ENCODE measurements around the gene ATXN2L.
A peak's percentile ranks its signal among the peaks of the same experiment; 100 is the strongest.

ATXN2L gene

DNA sequence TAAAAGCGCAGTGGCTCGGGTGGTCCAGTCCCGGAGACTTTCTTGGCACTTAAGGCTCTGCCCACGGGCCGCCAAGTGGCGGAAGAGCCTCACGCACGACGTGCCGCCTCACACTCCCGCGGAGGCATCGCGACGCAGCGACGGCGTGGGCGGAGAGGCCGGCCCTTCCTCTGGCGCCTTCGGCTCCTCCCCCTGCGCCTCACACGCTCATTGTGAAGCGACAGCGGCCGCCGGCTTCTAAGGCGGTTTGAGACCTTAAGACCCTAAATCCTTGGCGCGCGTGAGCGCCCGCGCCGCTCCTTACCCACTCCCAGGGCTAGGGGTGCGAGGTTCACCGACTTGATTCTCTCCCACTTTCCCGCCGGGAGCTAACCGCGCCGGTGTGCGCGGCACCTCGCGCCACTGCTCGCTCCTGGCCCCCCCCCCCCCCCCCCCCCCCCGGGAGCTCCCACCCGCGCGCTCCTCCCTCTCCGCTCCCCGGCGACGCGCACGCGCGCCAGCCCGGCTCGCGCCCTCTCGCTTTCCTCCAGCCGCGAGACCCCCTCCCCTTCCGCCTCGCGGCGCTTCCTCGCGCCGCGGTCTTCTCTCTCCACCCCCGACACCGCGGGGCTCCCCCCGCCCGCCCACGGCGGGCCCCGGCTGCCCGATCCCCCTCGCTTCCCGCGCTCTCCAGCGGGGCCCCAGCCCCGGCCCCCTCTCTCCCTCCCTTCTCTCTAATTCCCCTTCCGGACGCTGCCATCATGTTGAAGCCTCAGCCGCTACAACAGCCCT is at the start of gene ATXN2L:
ATXN2L (plus strand) TSS at position 480 of the 771 bp plus-strand sequence; CDS start at position 741, 261 bp downstream.
- TF ChIP-seq GATA2 (IDR thresholded peaks at IDR 0.05; ENCODE audit: low read depth, low read length) (peak; percentile 41; the same call in 1 of the 2 replicates), GATA3 (IDR thresholded peaks at IDR 0.05; ENCODE audit: low read depth, low read length) (no peak)

- no peak for TF ChIP-seq GATA3 (IDR thresholded peaks at IDR 0.05; ENCODE audit: low read depth, low read length)
- no peak for TF ChIP-seq GATA2 (IDR thresholded peaks at IDR 0.05; ENCODE audit: low read depth, low read length)
These were observed 2.8 kb upstream of the ATXN2L start for GRCh38 chr16:28820016-28820415.

- TF ChIP-seq GATA3 (IDR thresholded peaks at IDR 0.05; ENCODE audit: low read depth, low read length) (no peak), GATA2 (IDR thresholded peaks at IDR 0.05; ENCODE audit: low read depth, low read length) (no peak; the same call in 1 of the 2 replicates)
These were observed 802 bp upstream of the ATXN2L start for GRCh38 chr16:28821874-28822519.

DNA sequence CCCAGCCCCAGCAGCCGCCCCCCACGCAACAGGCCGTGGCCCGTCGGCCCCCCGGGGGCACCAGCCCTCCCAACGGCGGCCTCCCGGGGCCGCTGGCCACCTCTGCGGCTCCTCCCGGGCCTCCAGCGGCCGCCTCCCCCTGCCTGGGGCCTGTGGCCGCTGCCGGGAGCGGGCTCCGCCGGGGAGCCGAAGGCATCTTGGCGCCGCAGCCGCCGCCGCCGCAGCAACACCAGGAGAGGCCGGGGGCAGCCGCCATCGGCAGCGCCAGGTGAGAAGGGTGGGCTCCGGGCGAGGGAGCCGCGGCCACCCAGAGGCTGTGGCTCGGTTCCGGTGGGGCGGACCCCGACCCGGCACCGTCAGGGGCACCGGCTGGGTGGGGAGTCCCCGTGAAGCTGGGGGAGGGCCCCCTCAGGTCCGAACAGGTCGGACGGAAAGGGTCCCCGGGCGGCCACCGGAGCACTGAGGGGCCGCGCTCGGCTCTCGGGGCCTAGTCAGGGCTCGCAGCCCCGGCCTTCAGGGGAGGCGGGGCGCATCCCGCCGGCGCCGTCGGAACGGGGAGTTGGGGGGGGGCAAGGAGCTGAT is 583 bp downstream of the ATXN2L start:
- TF ChIP-seq GATA2 (IDR thresholded peaks at IDR 0.05; ENCODE audit: low read depth, low read length) (no peak), GATA3 (IDR thresholded peaks at IDR 0.05; ENCODE audit: low read depth, low read length) (no peak)

DNA sequence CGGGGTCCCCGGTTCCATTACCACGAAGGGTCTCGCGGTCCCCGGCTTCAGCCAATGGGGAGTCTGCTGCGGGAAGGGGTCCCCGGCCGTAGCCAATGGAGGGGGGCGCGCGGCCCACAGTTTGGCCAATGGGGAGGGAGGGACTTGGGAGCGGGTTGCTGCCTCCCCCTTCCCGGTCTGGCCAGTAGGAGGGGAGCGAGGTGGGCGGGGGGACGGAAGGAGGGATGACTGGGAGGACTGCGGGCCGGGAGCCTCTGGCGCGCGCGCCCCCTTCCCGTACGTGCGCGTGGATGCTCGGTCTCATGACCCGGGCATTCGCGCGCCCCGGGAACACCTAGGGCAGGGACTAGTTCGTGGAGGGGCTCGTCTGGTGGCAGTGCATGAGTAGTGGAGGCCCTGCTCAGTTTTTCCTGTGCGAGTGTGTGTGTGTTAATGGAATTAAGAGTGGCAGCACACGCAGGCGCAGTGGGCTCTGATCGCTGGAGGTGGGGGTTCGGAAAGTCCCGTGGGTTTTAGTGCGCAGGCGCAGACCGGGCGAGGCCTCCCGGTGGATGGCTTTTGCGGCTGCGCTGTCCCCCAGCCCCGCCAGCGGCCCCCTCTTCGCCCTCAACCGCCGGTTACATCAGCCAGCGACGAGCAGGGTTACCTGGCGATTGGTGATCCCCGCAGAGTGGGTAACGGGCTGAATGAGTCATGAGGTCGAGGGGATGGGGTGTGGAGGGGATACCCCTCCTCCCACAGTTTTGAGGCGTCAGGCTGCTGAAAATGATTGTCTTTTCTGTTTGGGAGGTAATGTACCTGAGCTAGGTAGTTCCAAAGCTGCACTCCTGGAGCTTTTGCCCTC is 1.3 kb downstream of the ATXN2L start:
- no peak for TF ChIP-seq GATA2 (IDR thresholded peaks at IDR 0.05; ENCODE audit: low read depth, low read length)
- no peak for TF ChIP-seq GATA3 (IDR thresholded peaks at IDR 0.05; ENCODE audit: low read depth, low read length)

- TF ChIP-seq GATA3 (IDR thresholded peaks at IDR 0.05; ENCODE audit: low read depth, low read length), result no peak
- no peak for TF ChIP-seq GATA2 (IDR thresholded peaks at IDR 0.05; ENCODE audit: low read depth, low read length)
These were observed 1.8 kb downstream of the ATXN2L start for GRCh38 chr16:28824717-28824973.

DNA sequence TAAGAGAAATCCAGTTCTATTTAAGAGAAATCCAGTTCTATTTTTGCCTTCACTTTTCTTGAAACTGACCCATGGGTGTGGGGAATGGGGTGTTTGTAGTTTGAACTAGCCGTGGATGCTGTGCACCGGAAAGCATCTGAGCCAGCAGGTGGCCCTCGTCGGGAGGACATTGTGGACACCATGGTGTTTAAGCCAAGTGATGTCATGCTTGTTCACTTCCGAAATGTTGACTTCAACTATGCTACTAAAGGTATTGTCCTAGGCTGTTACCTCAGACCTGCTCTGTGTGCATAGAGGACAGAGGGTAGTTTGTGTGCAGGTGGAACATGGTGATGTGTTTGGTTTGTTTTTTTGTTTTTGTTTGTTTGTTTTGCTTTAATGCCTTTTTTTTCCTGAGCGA is 3.3 kb downstream of the ATXN2L start:
- TF ChIP-seq GATA2 (IDR thresholded peaks at IDR 0.05; ENCODE audit: low read depth, low read length), result no peak
- TF ChIP-seq GATA3 (IDR thresholded peaks at IDR 0.05; ENCODE audit: low read depth, low read length), result no peak

GRCh38 chr16:28829747-28830146 is 6.9 kb downstream of the ATXN2L start:
- TF ChIP-seq GATA3 (IDR thresholded peaks at IDR 0.05; ENCODE audit: low read depth, low read length) (no peak), GATA2 (IDR thresholded peaks at IDR 0.05; ENCODE audit: low read depth, low read length) (no peak)

- TF ChIP-seq GATA2 (IDR thresholded peaks at IDR 0.05; ENCODE audit: low read depth, low read length) (no peak), GATA3 (IDR thresholded peaks at IDR 0.05; ENCODE audit: low read depth, low read length) (no peak)
These were observed 7.7 kb downstream of the ATXN2L start for GRCh38 chr16:28830531-28830930.

GRCh38 chr16:28834349-28834748 is 11.6 kb downstream of the ATXN2L start:
- TF ChIP-seq GATA3 (IDR thresholded peaks at IDR 0.05; ENCODE audit: low read depth, low read length) (no peak), GATA2 (IDR thresholded peaks at IDR 0.05; ENCODE audit: low read depth, low read length) (no peak)

- TF ChIP-seq GATA3 (IDR thresholded peaks at IDR 0.05; ENCODE audit: low read depth, low read length) (no peak), GATA2 (IDR thresholded peaks at IDR 0.05; ENCODE audit: low read depth, low read length) (no peak)
These were observed 12.4 kb downstream of the ATXN2L start for GRCh38 chr16:28834873-28835863.

DNA sequence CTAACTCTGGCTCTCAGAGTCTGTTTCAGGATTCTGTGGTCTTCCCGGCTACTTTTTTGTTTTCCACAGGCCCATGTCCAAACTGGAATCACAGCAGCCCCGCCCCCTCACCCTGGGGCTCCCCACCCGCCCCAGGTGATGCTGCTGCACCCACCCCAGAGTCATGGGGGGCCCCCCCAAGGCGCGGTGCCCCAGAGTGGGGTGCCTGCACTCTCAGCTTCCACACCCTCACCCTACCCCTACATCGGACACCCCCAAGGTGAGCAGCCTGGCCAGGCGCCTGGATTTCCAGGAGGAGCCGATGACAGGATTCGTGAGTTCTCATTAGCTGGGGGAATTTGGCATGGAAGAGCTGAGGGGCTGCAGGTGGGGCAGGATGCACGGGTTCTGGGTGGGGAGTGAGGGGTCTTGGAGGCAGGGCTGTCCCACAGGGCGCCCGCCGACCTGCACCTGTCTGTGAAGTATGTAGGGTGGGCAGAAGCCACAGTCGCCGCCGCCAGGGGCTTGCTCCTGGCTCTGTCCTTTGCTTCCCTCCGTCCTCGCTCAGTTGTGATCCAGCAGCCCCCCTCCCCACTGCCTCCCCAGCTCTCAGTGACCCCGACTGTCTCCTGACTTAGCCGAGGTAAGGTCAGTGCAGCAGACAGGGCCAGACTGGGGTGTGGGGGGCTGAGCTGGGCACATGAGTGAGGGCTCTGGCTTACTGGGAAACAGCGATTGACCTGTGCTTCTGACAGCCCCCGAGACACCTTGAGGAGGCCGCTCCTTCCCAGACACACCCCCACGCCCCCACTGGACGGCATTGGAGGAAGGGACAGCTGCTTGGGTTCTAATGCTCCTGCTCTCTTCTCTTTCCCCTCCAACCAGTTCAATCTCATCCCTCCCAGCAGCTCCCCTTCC is 13.3 kb downstream of the ATXN2L start:
- TF ChIP-seq GATA2 (IDR thresholded peaks at IDR 0.05; ENCODE audit: low read depth, low read length) (no peak), GATA3 (IDR thresholded peaks at IDR 0.05; ENCODE audit: low read depth, low read length) (no peak)
